ENCODE data around the gene CARMIL1. TPM values are rescaled to one million over a fixed set of nuclear protein-coding genes. Genes with fewer than 3 reads are reported as not detected.

CARMIL1 gene
- total and polyA plus RNA-seq, 7 experiments from 2014 or later = 2.2 to 12.8 (median 9.3) TPM

DNA sequence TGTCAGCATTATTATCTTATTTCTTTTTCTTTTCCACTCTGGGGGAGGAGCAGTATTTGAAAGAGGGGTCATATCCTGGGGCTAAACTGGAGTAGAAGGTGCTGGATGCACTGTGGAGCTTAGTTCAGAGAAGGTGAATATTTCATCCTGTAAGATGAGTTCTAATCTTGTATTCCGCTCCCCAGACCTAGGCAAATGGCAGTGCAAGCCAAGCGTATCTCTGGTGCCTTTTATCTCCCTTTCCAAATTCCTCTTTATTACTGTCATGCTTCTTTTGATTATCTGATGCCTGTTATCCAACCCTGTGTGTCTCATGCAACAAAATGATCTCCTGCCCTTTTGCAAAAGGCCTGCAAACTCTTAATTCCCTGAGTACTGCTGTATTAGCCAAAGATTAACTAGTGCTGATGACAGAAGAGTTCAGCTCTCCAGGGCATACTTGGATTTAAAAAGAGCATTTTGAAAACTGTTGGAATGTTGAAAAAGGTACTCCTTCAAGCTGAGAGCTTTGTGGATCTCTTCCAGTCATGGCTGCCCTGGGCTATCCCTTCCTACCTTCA lies 138.0 kb downstream of the CARMIL1 start:
- peaks cover 16 to 76% (median 55%) of the 10 kb centered on the region in 7 donors for H3K4me1 Mint-ChIP-seq
- CTCF ChIA-PET = no interaction called here
- peaks cover 0 to 4% (median 0%) of the 10 kb centered on the region in 11 donors for H3K9me3 Mint-ChIP-seq

DNA sequence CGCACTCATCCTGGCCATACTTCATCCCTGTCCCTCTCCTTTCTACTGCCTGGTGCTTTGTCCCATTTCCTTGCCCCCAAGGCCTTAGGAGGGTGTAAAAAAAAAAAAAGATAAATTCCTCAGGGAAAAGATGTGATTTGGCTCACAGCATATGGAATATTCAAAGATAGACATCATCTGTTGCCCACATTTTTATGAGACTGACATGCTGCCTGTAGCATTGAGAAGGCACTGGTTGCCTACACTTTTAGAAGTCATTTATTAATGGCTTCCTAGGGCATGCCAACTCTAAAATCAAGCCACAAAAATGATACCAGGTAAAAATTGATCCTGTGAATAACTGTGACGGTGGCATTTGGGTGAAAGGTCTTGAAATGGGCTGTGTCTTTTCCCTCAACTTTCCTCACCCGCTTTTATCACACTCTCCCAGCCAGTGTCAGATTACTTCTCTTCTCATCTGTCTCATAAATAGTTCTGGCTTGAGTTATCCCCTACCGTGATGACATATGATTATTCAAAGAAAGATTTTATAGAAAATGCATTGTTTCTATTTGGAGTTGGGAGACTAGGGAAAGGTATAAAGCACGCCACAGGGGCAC lies 139.4 kb downstream of the CARMIL1 start:
- no peaks in the 10 kb centered on the region for H3K27me3 ChIP-seq (ENCODE audit: control insufficient read depth in 2 of 2, insufficient read depth in 2 of 2, low read length in 2 of 2)
- intact Hi-C loops (cut with micrococcal nuclease) = no loop called here
- H3K36me3 ChIP-seq (ENCODE audit: control insufficient read depth in 2 of 3, insufficient read depth in 3 of 3, low read length in 3 of 3) = no peaks in the 10 kb centered on the region
- Mint-ChIP-seq H3K36me3 (peaks cover 5 to 17% (median 12%) of the 10 kb centered on the region in 5 donors), H3K27ac (peak overlapping the region in 1 of 9 donors; percentile 26), H3K4me1 (peaks cover 5 to 68% (median 41%) of the 10 kb centered on the region in 7 donors), H3K27me3 (peaks cover 0 to 3% (median 0%) of the 10 kb centered on the region in 5 donors), H3K4me3 (no peak overlapping the region), H3K9me3 (peaks cover 0 to 4% (median 0%) of the 10 kb centered on the region in 11 donors)
- no peaks in the 10 kb centered on the region for H3K9me3 ChIP-seq (ENCODE audit: control insufficient read depth in 2 of 3, low read length in 3 of 3)
- H3K4me3 ChIP-seq (ENCODE audit: low read length) = no peak overlapping the region
- ATAC-seq (no peak), DNase-seq (no peak)
- CTCF ChIA-PET = no interaction called here
- POLR2A ChIA-PET = interaction anchor here (0.6 to 2.5 kb wide), 3 partner anchors 11 to 16 kb away, joined by 3 to 10 read pairs (median 3); no protein-coding TSS in a partner anchor
- H3K27ac ChIP-seq (ENCODE audit: low read depth, low read length) = no peak overlapping the region
- peaks cover 0 to 4% of the 10 kb centered on the region in 2 donors for H3K4me1 ChIP-seq (ENCODE audit: control insufficient read depth in 2 of 2, insufficient read depth in 2 of 2, low read length in 2 of 2)

More for the DNA sequence above, 138.0 kb downstream of the CARMIL1 start:
- H3K9me3 ChIP-seq (ENCODE audit: control insufficient read depth in 2 of 3, low read length in 3 of 3) = no peaks in the 10 kb centered on the region
- Mint-ChIP-seq H3K27me3 (peaks cover 0 to 3% (median 0%) of the 10 kb centered on the region in 5 donors), H3K4me3 (no peak overlapping the region), H3K36me3 (peaks cover 5 to 17% (median 12%) of the 10 kb centered on the region in 5 donors), H3K27ac (peak overlapping the region in 2 of 9 donors; percentile 4 to 22)
- H3K27me3 ChIP-seq (ENCODE audit: control insufficient read depth in 2 of 2, insufficient read depth in 2 of 2, low read length in 2 of 2) = no peaks in the 10 kb centered on the region
- H3K36me3 ChIP-seq (ENCODE audit: control insufficient read depth in 2 of 3, insufficient read depth in 3 of 3, low read length in 3 of 3) = no peaks in the 10 kb centered on the region
- POLR2A ChIA-PET = interaction anchor here (1.6 to 1.7 kb wide), 2 partner anchors 22 to 25 kb away, joined by 3 to 4 read pairs; no protein-coding TSS in a partner anchor
- intact Hi-C loops (cut with micrococcal nuclease) = no loop called here
- H3K4me1 ChIP-seq (ENCODE audit: control insufficient read depth in 2 of 2, insufficient read depth in 2 of 2, low read length in 2 of 2) = peaks cover 0 to 18% of the 10 kb centered on the region in 2 donors
- DNase-seq (no peak), ATAC-seq (no peak)
- no peak overlapping the region for H3K4me3 ChIP-seq (ENCODE audit: low read length)
- no peak overlapping the region for H3K27ac ChIP-seq (ENCODE audit: low read depth, low read length)

- POLR2A ChIA-PET = interaction anchor here (1.7 to 2.5 kb wide), 2 partner anchors 15 kb away, joined by 3 to 10 read pairs; no protein-coding TSS in a partner anchor
These were observed 140.7 kb downstream of the CARMIL1 start for GRCh38 chr6:25419879-25420278.

GRCh38 chr6:25423358-25423757 lies 144.2 kb downstream of the CARMIL1 start:
- Mint-ChIP-seq H3K27ac (peak overlapping the region in 1 of 9 donors; percentile 18), H3K4me1 (peaks cover 0 to 43% (median 17%) of the 10 kb centered on the region in 7 donors), H3K27me3 (no peaks in the 10 kb centered on the region), H3K4me3 (no peak overlapping the region), H3K9me3 (peaks cover 0 to 4% (median 0%) of the 10 kb centered on the region in 11 donors), H3K36me3 (peaks cover 2 to 21% (median 12%) of the 10 kb centered on the region in 5 donors)
- DNase-seq (no peak), ATAC-seq (no peak)
- intact Hi-C loops (cut with micrococcal nuclease) = no loop called here
- no peaks in the 10 kb centered on the region for H3K36me3 ChIP-seq (ENCODE audit: control insufficient read depth in 2 of 3, insufficient read depth in 3 of 3, low read length in 3 of 3)
- H3K4me1 ChIP-seq (ENCODE audit: control insufficient read depth in 2 of 2, insufficient read depth in 2 of 2, low read length in 2 of 2) = no peaks in the 10 kb centered on the region
- H3K27ac ChIP-seq (ENCODE audit: low read depth, low read length) = no peak overlapping the region
- CTCF ChIA-PET = no interaction called here
- POLR2A ChIA-PET = interaction anchor here (0.6 kb wide), 1 partner anchor 22 kb away, joined by 3 read pairs; no protein-coding TSS in a partner anchor
- no peaks in the 10 kb centered on the region for H3K9me3 ChIP-seq (ENCODE audit: control insufficient read depth in 2 of 3, low read length in 3 of 3)
- H3K4me3 ChIP-seq (ENCODE audit: low read length) = no peak overlapping the region
- H3K27me3 ChIP-seq (ENCODE audit: control insufficient read depth in 2 of 2, insufficient read depth in 2 of 2, low read length in 2 of 2) = no peaks in the 10 kb centered on the region

More at GRCh38 chr6:25419879-25420278, 140.7 kb downstream of the CARMIL1 start:
- no peaks in the 10 kb centered on the region for H3K4me1 ChIP-seq (ENCODE audit: control insufficient read depth in 2 of 2, insufficient read depth in 2 of 2, low read length in 2 of 2)
- CTCF ChIA-PET = no interaction called here
- Mint-ChIP-seq H3K27me3 (peaks cover 0 to 3% (median 0%) of the 10 kb centered on the region in 5 donors), H3K4me1 (peaks cover 0 to 65% (median 32%) of the 10 kb centered on the region in 7 donors), H3K36me3 (peaks cover 5 to 21% (median 12%) of the 10 kb centered on the region in 5 donors), H3K4me3 (no peak overlapping the region), H3K27ac (no peak overlapping the region), H3K9me3 (peaks cover 0 to 4% (median 0%) of the 10 kb centered on the region in 11 donors)
- intact Hi-C loops (cut with micrococcal nuclease) = no loop called here
- ATAC-seq = no peak
- no peak overlapping the region for H3K4me3 ChIP-seq (ENCODE audit: low read length)
- H3K27me3 ChIP-seq (ENCODE audit: control insufficient read depth in 2 of 2, insufficient read depth in 2 of 2, low read length in 2 of 2) = no peaks in the 10 kb centered on the region
- DNase-seq = no peak
- H3K27ac ChIP-seq (ENCODE audit: low read depth, low read length) = no peak overlapping the region
- H3K36me3 ChIP-seq (ENCODE audit: control insufficient read depth in 2 of 3, insufficient read depth in 3 of 3, low read length in 3 of 3) = no peaks in the 10 kb centered on the region
- no peaks in the 10 kb centered on the region for H3K9me3 ChIP-seq (ENCODE audit: control insufficient read depth in 2 of 3, low read length in 3 of 3)

- H3K9me3 Mint-ChIP-seq = peaks cover 0 to 4% (median 0%) of the 10 kb centered on the region in 11 donors
- H3K27ac ChIP-seq (ENCODE audit: low read depth, low read length) = no peak overlapping the region
- no peaks in the 10 kb centered on the region for H3K27me3 ChIP-seq (ENCODE audit: control insufficient read depth in 2 of 2, insufficient read depth in 2 of 2, low read length in 2 of 2)
- no peaks in the 10 kb centered on the region for H3K9me3 ChIP-seq (ENCODE audit: control insufficient read depth in 2 of 3, low read length in 3 of 3)
- no peaks in the 10 kb centered on the region for H3K27me3 Mint-ChIP-seq
- peaks cover 2 to 25% (median 11%) of the 10 kb centered on the region in 5 donors for H3K36me3 Mint-ChIP-seq
- DNase-seq (no peak), ATAC-seq (no peak)
- H3K4me3 ChIP-seq (ENCODE audit: low read length) = no peak overlapping the region
- intact Hi-C loops (cut with micrococcal nuclease) = loop anchor here in 1 of 2 donors (2.0 kb wide), 2 partner anchors 16 to 20 kb away; no protein-coding TSS in a partner anchor
- no peaks in the 10 kb centered on the region for H3K4me1 ChIP-seq (ENCODE audit: control insufficient read depth in 2 of 2, insufficient read depth in 2 of 2, low read length in 2 of 2)
- CTCF ChIA-PET = no interaction called here
- no peaks in the 10 kb centered on the region for H3K36me3 ChIP-seq (ENCODE audit: control insufficient read depth in 2 of 3, insufficient read depth in 3 of 3, low read length in 3 of 3)
- POLR2A ChIA-PET = interaction anchor here (2.8 kb wide), 1 partner anchor 20 kb away, joined by 8 read pairs; no protein-coding TSS in a partner anchor
- no peak overlapping the region for H3K4me3 Mint-ChIP-seq
- peaks cover 0 to 37% (median 16%) of the 10 kb centered on the region in 7 donors for H3K4me1 Mint-ChIP-seq
- H3K27ac Mint-ChIP-seq = no peak overlapping the region
These were observed 145.1 kb downstream of the CARMIL1 start for GRCh38 chr6:25424303-25424702.

GRCh38 chr6:25427549-25427948 lies 148.4 kb downstream of the CARMIL1 start:
- Mint-ChIP-seq H3K9me3 (no peaks in the 10 kb centered on the region), H3K4me3 (no peak overlapping the region), H3K27ac (no peak overlapping the region), H3K36me3 (peaks cover 0 to 18% (median 0%) of the 10 kb centered on the region in 5 donors), H3K4me1 (peaks cover 0 to 48% (median 14%) of the 10 kb centered on the region in 7 donors), H3K27me3 (no peaks in the 10 kb centered on the region)
- CTCF ChIA-PET = interaction anchor here (0.9 kb wide), 1 partner anchor 30 kb away, joined by 3 read pairs; no protein-coding TSS in a partner anchor
- H3K4me1 ChIP-seq (ENCODE audit: control insufficient read depth in 2 of 2, insufficient read depth in 2 of 2, low read length in 2 of 2) = no peaks in the 10 kb centered on the region
- H3K4me3 ChIP-seq (ENCODE audit: low read length) = no peak overlapping the region
- H3K36me3 ChIP-seq (ENCODE audit: control insufficient read depth in 2 of 3, insufficient read depth in 3 of 3, low read length in 3 of 3) = no peaks in the 10 kb centered on the region
- ATAC-seq = no peak
- intact Hi-C loops (cut with micrococcal nuclease) = no loop called here
- POLR2A ChIA-PET = interaction anchor here (2.2 kb wide), 1 partner anchor 9 kb away, joined by 9 read pairs; no protein-coding TSS in a partner anchor
- DNase-seq = no peak
- H3K27me3 ChIP-seq (ENCODE audit: control insufficient read depth in 2 of 2, insufficient read depth in 2 of 2, low read length in 2 of 2) = no peaks in the 10 kb centered on the region
- H3K27ac ChIP-seq (ENCODE audit: low read depth, low read length) = no peak overlapping the region
- no peaks in the 10 kb centered on the region for H3K9me3 ChIP-seq (ENCODE audit: control insufficient read depth in 2 of 3, low read length in 3 of 3)

Data from naive thymus-derived CD4-positive, alpha-beta T cell (primary cell).